ENCODE results near the gene TBC1D20.
"Not testable (repeated sequence)": the region's sequence is repeated elsewhere in the genome, so short reads cannot be mapped to it uniquely, and the experiment has no call there.

TBC1D20 gene

GRCh38 chr20:401682-402495 is 60.4 kb downstream of the TBC1D20 start:
- DNase-seq (ENCODE audit: low read depth, low spot score): no peak

GRCh38 chr20:400454-401275 is 61.7 kb downstream of the TBC1D20 start:
- DNase-seq (ENCODE audit: low read depth, low spot score): no peak

- no peak for DNase-seq (ENCODE audit: low read depth, low spot score)
Observed at GRCh38 chr20:400128-400453, 62.2 kb downstream of the TBC1D20 start.

GRCh38 chr20:399182-399707 is 63.1 kb downstream of the TBC1D20 start:
- DNase-seq (ENCODE audit: low read depth, low spot score): no peak

GRCh38 chr20:397432-398237 is 64.7 kb downstream of the TBC1D20 start:
- DNase-seq (ENCODE audit: low read depth, low spot score): no peak

- no peak for DNase-seq (ENCODE audit: low read depth, low spot score)
Observed at GRCh38 chr20:396619-397431, 65.5 kb downstream of the TBC1D20 start.

GRCh38 chr20:396252-396618 is 66.1 kb downstream of the TBC1D20 start:
- no peak for DNase-seq (ENCODE audit: low read depth, low spot score)

- not testable (repeated sequence) for DNase-seq (ENCODE audit: low read depth, low spot score)
Observed at GRCh38 chr20:393296-393695, 69.0 kb downstream of the TBC1D20 start.

GRCh38 chr20:391041-391711 is 71.2 kb downstream of the TBC1D20 start:
- no peak for DNase-seq (ENCODE audit: low read depth, low spot score)

- no peak for DNase-seq (ENCODE audit: low read depth, low spot score)
Observed at GRCh38 chr20:389220-389619, 73.1 kb downstream of the TBC1D20 start.

- DNase-seq (ENCODE audit: low read depth, low spot score): no peak
Observed at GRCh38 chr20:388034-388994, 74.0 kb downstream of the TBC1D20 start.

GRCh38 chr20:387520-387919 is 74.8 kb downstream of the TBC1D20 start:
- no peak for DNase-seq (ENCODE audit: low read depth, low spot score)

GRCh38 chr20:386634-387033 is 75.7 kb downstream of the TBC1D20 start:
- DNase-seq (ENCODE audit: low read depth, low spot score): not testable (repeated sequence)

Data from activated naive CD8-positive, alpha-beta T cell treated with anti-CD3 and anti-CD28 coated beads, Interleukin-2, amount 50 U/mL, for 16 hours (primary cell).